Kidney (tissue), 14 donors: ENCODE measurements around the gene TENM4. TPM values are rescaled to one million over a fixed set of nuclear protein-coding genes. Genes with fewer than 3 reads are reported as not detected.

ENCODE experiments used
- DNase-seq, 5 donors: peaks; one replicate each; pipeline ENCODE4 v3.0.0-alpha.2; 2013 to 2020
- FAIRE-seq: peaks from 2 replicates; lab custom pipeline; 2012; peaks lifted over from hg19 to GRCh38; lab: Jason Lieb, UNC
- H3K27ac ChIP-seq, 2 donors: one replicate each; pipeline ENCODE4 v1.7.0; 2013; ENCODE audit warnings: low read depth in 2 of 2, low read length in 2 of 2, inconsistent platforms in 1 of 2
- H3K27me3 ChIP-seq: one replicate; pipeline ENCODE4 v1.7.1; 2013; ENCODE audit warnings: low read length, inconsistent platforms; ENCODE audit not compliant: control insufficient read depth, insufficient read depth
- H3K36me3 ChIP-seq, 3 donors: one replicate each; pipeline versions ENCODE4 v1.7.0 to v1.7.1; 2013; ENCODE audit warnings: low read length in 3 of 3, control low read depth in 1 of 3, inconsistent platforms in 1 of 3; ENCODE audit not compliant: insufficient read depth in 3 of 3, control insufficient read depth in 2 of 3
- H3K4me1 ChIP-seq, 3 donors: one replicate each; pipeline versions ENCODE4 v1.7.0 to v1.7.1; 2013; ENCODE audit warnings: low read length in 3 of 3, inconsistent platforms in 1 of 3, low read depth in 1 of 3; ENCODE audit not compliant: control insufficient read depth in 2 of 3, insufficient read depth in 2 of 3
- H3K4me3 ChIP-seq, 3 donors: one replicate each; pipeline versions ENCODE4 v1.7.0 to v1.8.1; 2013; ENCODE audit warnings: low read length in 3 of 3, control low read depth in 1 of 3, inconsistent platforms in 1 of 3
- H3K9ac ChIP-seq, 3 donors: one replicate each; pipeline versions ENCODE4 v1.7.0 to v1.7.1; 2013; ENCODE audit warnings: low read length in 3 of 3, control low read depth in 1 of 3, inconsistent platforms in 1 of 3
- H3K9me3 ChIP-seq, 3 donors: one replicate each; pipeline versions ENCODE4 v1.7.0 to v1.7.1; 2013; ENCODE audit warnings: low read length in 3 of 3, control low read depth in 1 of 3, inconsistent platforms in 1 of 3; ENCODE audit not compliant: control insufficient read depth in 2 of 3, insufficient read depth in 1 of 3
- CTCF ChIP-seq: IDR thresholded peaks from 3 replicates; pipeline ENCODE4 v1.5.1; 2012; ENCODE audit warnings: mild to moderate bottlenecking, moderate library complexity, borderline replicate concordance; ENCODE audit not compliant: insufficient read depth; ENCODE audit errors: extremely low read depth
- intact Hi-C: fragments of 100-400 bp; cut with DNase I; formaldehyde crosslinking; loops from one replicate; pipeline ENCODE4 v1.11.1; 2022
- polyA plus RNA-seq: library from polyadenylated mRNA; stranded (reverse); fragments of 350-450 nt; fragmentation: Illumina TruSeq; extraction: RNeasy Lipid Tissue Mini Kit (QIAGEN cat#74804); gene quantifications from one replicate; pipeline ENCODE4 v1.2.3, GENCODE V29; 2014; ENCODE audit warnings: low read depth, low replicate concordance; ENCODE audit not compliant: insufficient read depth
- total RNA-seq: library from RNA; stranded (reverse); fragmentation: NEBNext Ultra II Directional; extraction: Animal tissue kit (Norgen Biotek cat#: 25700); gene quantifications from one replicate; pipeline ENCODE4 v1.2.1, GENCODE V29; 2021
- donor health status: control.
- donor health status: control.
- donor health status: control.
- donor health status: control.
- donor health status: control.
- donor health status: DM: yes; HTN: yes; CAD: no.
- donor health status: Normal renal cell carcinoma (clear cell type).

The TENM4 gene
- total and polyA plus RNA-seq, 2 donors from 2014 or later: 0.34 to 31.0 TPM

GRCh38 chr11:78748918-78749690 is 691.7 kb downstream of the TENM4 start:
- intact Hi-C loops: no loop called here
- DNase-seq: no peak
- Histone ChIP-seq H3K27ac (no peak overlapping the region), H3K36me3 (no peaks in the 10 kb centered on the region), H3K4me1 (no peaks in the 10 kb centered on the region), H3K9ac (no peak overlapping the region), H3K9me3 (no peaks in the 10 kb centered on the region), H3K4me3 (no peak overlapping the region), H3K27me3 (no peaks in the 10 kb centered on the region)
- no peak for FAIRE-seq
- no peak for TF ChIP-seq CTCF

DNA sequence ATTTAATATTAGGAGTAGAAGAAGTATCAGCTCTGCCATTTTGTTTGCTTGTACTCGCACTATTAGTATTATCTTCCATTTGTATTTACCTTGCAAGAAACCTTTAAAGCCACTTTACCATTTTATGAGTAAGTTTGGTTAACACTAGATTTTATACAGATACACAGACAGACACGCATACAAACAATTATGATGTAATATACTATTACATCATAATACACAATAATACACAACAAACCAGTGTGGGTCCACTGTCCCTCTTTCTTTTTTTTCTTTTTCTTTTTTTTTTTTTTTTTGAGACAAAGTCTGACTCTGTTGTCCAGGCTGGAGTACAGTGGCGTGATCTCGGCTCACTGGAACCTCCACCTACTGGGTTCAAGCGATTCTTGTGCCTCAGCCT is 695.9 kb downstream of the TENM4 start:
- no peaks in the 10 kb centered on the region for H3K36me3 ChIP-seq
- no peak overlapping the region for H3K4me3 ChIP-seq
- H3K27me3 ChIP-seq: no peaks in the 10 kb centered on the region
- no peaks in the 10 kb centered on the region for H3K9me3 ChIP-seq
- no peak overlapping the region for H3K27ac ChIP-seq
- intact Hi-C loops: no loop called here
- FAIRE-seq (no peak), DNase-seq (no peak)
- no peak for TF ChIP-seq CTCF
- no peak overlapping the region for H3K9ac ChIP-seq
- H3K4me1 ChIP-seq: no peaks in the 10 kb centered on the region

DNA sequence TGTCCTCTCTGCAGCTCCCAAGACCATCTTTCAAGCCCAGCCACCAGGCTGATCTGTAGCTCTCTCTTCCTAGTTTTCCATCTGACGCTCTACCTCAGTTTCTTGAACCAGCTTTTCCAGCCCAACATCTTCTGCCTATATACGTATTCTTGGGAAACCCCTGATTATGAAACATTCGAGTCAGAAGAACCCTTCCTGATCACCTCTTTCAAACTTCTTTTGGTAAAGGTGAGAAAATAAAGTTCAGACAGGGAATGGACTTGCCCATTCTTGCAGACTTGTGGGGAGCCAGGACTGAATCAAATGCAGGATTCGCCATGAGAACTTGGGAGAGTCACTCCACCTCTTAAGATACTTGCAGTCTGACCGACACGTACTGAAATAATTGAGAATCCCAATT is 696.6 kb downstream of the TENM4 start:
- Histone ChIP-seq H3K9ac (no peak overlapping the region), H3K4me1 (no peaks in the 10 kb centered on the region), H3K9me3 (no peaks in the 10 kb centered on the region), H3K4me3 (no peak overlapping the region), H3K36me3 (no peaks in the 10 kb centered on the region), H3K27ac (no peak overlapping the region), H3K27me3 (no peaks in the 10 kb centered on the region)
- intact Hi-C loops: no loop called here
- FAIRE-seq: no peak
- TF ChIP-seq CTCF: no peak
- no peak for DNase-seq
